ENCODE results near the gene ROR2. TPM values are rescaled to one million over a fixed set of nuclear protein-coding genes. Genes with fewer than 3 reads are reported as not detected.
"Not testable (repeated sequence)": the region's sequence is repeated elsewhere in the genome, so short reads cannot be mapped to it uniquely, and the experiment has no call there.

Gene ROR2
- total RNA-seq, 3 donors from 2014 or later: 3.9 to 56.0 (median 6.5) TPM

GRCh38 chr9:91519520-91520277 is 430.3 kb downstream of the ROR2 start:
- Histone ChIP-seq H3K4me1 (ENCODE audit: low read depth) (no peaks in the 10 kb centered on the region), H3K4me3 (no peak overlapping the region), H3K9me3 (no peaks in the 10 kb centered on the region), H3K36me3 (ENCODE audit: low read depth) (no peaks in the 10 kb centered on the region)
- DNase-seq (no peak), ATAC-seq (no peak)
- intact Hi-C loops (cut with DNase I, micrococcal nuclease): no loop called here
- no peak for TF ChIP-seq CTCF (IDR thresholded peaks at IDR 0.05)

DNA sequence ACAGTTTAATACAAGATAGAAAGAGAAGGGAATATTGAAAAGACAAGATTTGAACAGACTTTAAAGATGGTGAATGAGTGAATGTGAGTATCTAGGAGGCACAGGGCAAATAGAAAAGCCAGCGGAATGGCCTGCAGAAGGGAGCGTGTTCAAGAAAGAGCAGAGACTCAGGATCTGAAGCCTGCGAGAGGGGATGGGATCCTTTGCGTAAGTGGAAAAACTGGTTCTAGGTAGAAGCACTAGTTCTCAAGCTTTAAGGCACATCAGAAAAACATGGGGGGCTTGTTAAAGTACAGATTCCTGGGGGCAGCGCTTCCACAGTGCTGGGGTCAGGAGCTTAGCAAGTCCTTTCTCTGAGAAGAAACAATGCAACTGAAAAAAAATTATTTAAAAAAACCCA is 431.6 kb downstream of the ROR2 start:
- ATAC-seq (no peak), DNase-seq (no peak)
- no peak for TF ChIP-seq CTCF (IDR thresholded peaks at IDR 0.05)
- intact Hi-C loops (cut with DNase I, micrococcal nuclease): no loop called here
- no peaks in the 10 kb centered on the region for H3K36me3 ChIP-seq (ENCODE audit: low read depth)
- no peaks in the 10 kb centered on the region for H3K9me3 ChIP-seq
- H3K4me1 ChIP-seq (ENCODE audit: low read depth): no peaks in the 10 kb centered on the region
- H3K4me3 ChIP-seq: no peak overlapping the region

DNA sequence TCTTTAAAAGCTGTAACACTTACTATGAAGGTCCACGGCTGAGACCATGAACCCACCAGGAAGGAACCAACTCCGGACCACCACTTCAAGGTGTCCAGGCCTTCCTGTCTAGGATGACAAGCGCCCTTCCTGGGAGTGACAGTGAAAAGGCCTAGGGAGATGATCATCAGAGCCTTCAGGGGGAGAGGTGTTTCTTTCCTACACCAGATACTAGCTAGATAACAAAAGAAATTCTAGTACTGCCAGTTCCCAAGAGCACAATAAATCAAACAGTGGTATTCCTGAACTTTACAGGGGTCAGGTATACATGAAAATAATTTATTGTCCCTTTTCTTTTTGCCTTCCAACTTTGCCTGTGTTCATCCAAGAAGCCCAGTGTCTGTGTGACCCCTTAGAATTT is 432.2 kb downstream of the ROR2 start:
- ATAC-seq (no peak), DNase-seq (no peak)
- H3K36me3 ChIP-seq (ENCODE audit: low read depth): no peaks in the 10 kb centered on the region
- no peaks in the 10 kb centered on the region for H3K4me1 ChIP-seq (ENCODE audit: low read depth)
- H3K9me3 ChIP-seq: no peaks in the 10 kb centered on the region
- intact Hi-C loops (cut with DNase I, micrococcal nuclease): no loop called here
- no peak overlapping the region for H3K4me3 ChIP-seq
- TF ChIP-seq CTCF (IDR thresholded peaks at IDR 0.05): no peak

- H3K9me3 ChIP-seq; intact Hi-C loops (cut with DNase I, micrococcal nuclease): not testable (repeated sequence)
Measured at GRCh38 chr9:91517332-91517731, 432.7 kb downstream of the ROR2 start.

GRCh38 chr9:91516777-91517176 is 433.3 kb downstream of the ROR2 start:
- Histone ChIP-seq H3K4me3 (no peak overlapping the region), H3K4me1 (ENCODE audit: low read depth) (no peaks in the 10 kb centered on the region), H3K36me3 (ENCODE audit: low read depth) (no peaks in the 10 kb centered on the region), H3K9me3 (peaks cover 6% of the 10 kb centered on the region)
- TF ChIP-seq CTCF (IDR thresholded peaks at IDR 0.05): no peak
- ATAC-seq (no peak), DNase-seq (no peak)
- intact Hi-C loops (cut with DNase I, micrococcal nuclease): no loop called here

More at GRCh38 chr9:91517332-91517731, 432.7 kb downstream of the ROR2 start:
- DNase-seq; H3K36me3 ChIP-seq (ENCODE audit: low read depth); H3K4me1 ChIP-seq (ENCODE audit: low read depth); H3K4me3 ChIP-seq; ATAC-seq: not testable (repeated sequence)

DNA sequence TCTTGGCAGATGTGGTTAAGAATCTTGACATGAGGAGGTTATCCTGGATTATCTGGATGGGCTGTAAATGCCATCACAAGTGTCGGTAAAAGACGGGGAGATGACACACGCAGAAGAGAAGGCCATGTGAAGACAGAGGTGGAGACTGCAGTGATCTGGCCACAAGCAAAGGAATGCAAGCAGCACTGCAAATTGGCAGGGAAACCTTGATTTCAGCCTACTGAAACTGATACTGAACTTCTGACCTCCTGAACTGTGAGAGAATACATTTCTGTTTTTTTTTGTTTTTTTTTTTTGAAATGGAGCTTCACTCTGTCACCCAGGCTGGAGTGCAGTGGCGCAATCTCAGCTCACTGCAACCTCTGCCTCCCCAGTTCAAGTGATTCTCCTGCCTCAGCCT is 433.9 kb downstream of the ROR2 start:
- no peak for TF ChIP-seq CTCF (IDR thresholded peaks at IDR 0.05)
- Histone ChIP-seq H3K4me3 (no peak overlapping the region), H3K36me3 (ENCODE audit: low read depth) (no peaks in the 10 kb centered on the region), H3K9me3 (peaks cover 6% of the 10 kb centered on the region), H3K4me1 (ENCODE audit: low read depth) (no peaks in the 10 kb centered on the region)
- no peak for ATAC-seq
- DNase-seq: no peak
- intact Hi-C loops (cut with DNase I, micrococcal nuclease): no loop called here

Measured in mucosa of descending colon (tissue), 3 donors.